Measurements from ENCODE around the gene SNX13.

GRCh38 chr7:17984288-17984687 is 44.0 kb upstream of the SNX13 start:
- TF ChIP-seq EZH2 (IDR thresholded peaks at IDR 0.05) (no peak), POLR2AphosphoS5 (IDR thresholded peaks at IDR 0.05; ENCODE audit: borderline replicate concordance, low read depth, low read length) (no peak)
